ENCODE measurements around the gene HINFP. TPM values are rescaled to one million over a fixed set of nuclear protein-coding genes. Genes with fewer than 3 reads are reported as not detected.

Gene HINFP
- total and polyA plus RNA-seq, 9 of the 15 experiments (the other 6 are each of a cell fraction or from before 2014, with no cell fraction given), result 13.8 to 34.1 (median 22.5) TPM

GRCh38 chr11:119093942-119094815 lies 27.2 kb upstream of the HINFP start (continued):
- TF ChIP-seq, protein P1, sequence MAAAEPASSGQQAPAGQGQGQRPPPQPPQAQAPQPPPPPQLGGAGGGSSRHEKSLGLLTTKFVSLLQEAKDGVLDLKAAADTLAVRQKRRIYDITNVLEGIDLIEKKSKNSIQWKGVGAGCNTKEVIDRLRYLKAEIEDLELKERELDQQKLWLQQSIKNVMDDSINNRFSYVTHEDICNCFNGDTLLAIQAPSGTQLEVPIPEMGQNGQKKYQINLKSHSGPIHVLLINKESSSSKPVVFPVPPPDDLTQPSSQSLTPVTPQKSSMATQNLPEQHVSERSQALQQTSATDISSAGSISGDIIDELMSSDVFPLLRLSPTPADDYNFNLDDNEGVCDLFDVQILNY (CRISPR knock-in tag; IDR thresholded peaks at IDR 0.05), result no peak
- TF ChIP-seq SRSF7 (optimal IDR thresholded peaks at IDR 0.05; ENCODE audit: low read depth, low read length) (no peak), KLF16 (IDR thresholded peaks at IDR 0.05) (no peak), ZNF431 (CRISPR knock-in tag; IDR thresholded peaks at IDR 0.05) (peak; percentile 35; the same call in 1 of the 2 replicates), MAFK (IDR thresholded peaks at IDR 0.05; ENCODE audit: low read length) (no peak), MYC (IDR thresholded peaks at IDR 0.05; ENCODE audit: low read depth, low read length) (no peak), MYC (CRISPR knock-in tag; IDR thresholded peaks at IDR 0.05; ENCODE audit: borderline replicate concordance, low read depth) (peak; percentile 76; the same call in 1 of the 2 replicates), ZNF75A (CRISPR knock-in tag; IDR thresholded peaks at IDR 0.05) (0 out of 2 replicates have a peak, but pooled peaks have one; percentile 33), KAT2B (IDR thresholded peaks at IDR 0.05; ENCODE audit: low read depth, low read length) (no peak), PBX2 (CRISPR knock-in tag; IDR thresholded peaks at IDR 0.05; ENCODE audit: low read depth) (no peak), PBX2 (tag; conservative IDR thresholded peaks at IDR 0.05; ENCODE audit: low read depth) (no peak), PHTF2 (CRISPR knock-in tag; IDR thresholded peaks at IDR 0.05) (no peak), SAFB2 (IDR thresholded peaks at IDR 0.05; ENCODE audit: borderline replicate concordance, low read depth, low read length, severe bottlenecking) (no peak), ZNF134 (CRISPR knock-in tag; conservative IDR thresholded peaks at IDR 0.05) (no peak), ZNF224 (CRISPR knock-in tag; IDR thresholded peaks at IDR 0.05) (no peak), MTF1 (CRISPR knock-in tag; IDR thresholded peaks at IDR 0.05; ENCODE audit: borderline replicate concordance) (no peak), ETS2 (tag; IDR thresholded peaks at IDR 0.05; ENCODE audit: borderline replicate concordance, poor library complexity, severe bottlenecking) (no peak), HDAC8 (tag; IDR thresholded peaks at IDR 0.05) (no peak)
- TF ChIP-seq, protein P2, sequence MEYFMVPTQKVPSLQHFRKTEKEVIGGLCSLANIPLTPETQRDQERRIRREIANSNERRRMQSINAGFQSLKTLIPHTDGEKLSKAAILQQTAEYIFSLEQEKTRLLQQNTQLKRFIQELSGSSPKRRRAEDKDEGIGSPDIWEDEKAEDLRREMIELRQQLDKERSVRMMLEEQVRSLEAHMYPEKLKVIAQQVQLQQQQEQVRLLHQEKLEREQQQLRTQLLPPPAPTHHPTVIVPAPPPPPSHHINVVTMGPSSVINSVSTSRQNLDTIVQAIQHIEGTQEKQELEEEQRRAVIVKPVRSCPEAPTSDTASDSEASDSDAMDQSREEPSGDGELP (CRISPR knock-in tag; IDR thresholded peaks at IDR 0.05; ENCODE audit: borderline replicate concordance), result peak; percentile 44
